SK-N-MC (cell line): ENCODE data around the gene ZBED1.

Experiments used
- EZH2 ChIP-seq: fragments of 200-600 bp; sonication (generic); IDR thresholded peaks from one replicate; pipeline ENCODE4 v1.6.1; 2017; ENCODE audit warnings: antibody characterized with exemption
- FOXP2 ChIP-seq: optimal IDR thresholded peaks from 2 replicates; pipeline ENCODE3; 2011; ENCODE audit warnings: mild to moderate bottlenecking, moderate library complexity; ENCODE audit not compliant: insufficient read depth; ENCODE audit errors: extremely low read length, control extremely low read depth
- POLR2AphosphoS5 ChIP-seq: IDR thresholded peaks from 2 replicates; pipeline ENCODE4 v1.6.1; 2012; ENCODE audit warnings: mild to moderate bottlenecking, low read depth, low read length, borderline replicate concordance

DNA sequence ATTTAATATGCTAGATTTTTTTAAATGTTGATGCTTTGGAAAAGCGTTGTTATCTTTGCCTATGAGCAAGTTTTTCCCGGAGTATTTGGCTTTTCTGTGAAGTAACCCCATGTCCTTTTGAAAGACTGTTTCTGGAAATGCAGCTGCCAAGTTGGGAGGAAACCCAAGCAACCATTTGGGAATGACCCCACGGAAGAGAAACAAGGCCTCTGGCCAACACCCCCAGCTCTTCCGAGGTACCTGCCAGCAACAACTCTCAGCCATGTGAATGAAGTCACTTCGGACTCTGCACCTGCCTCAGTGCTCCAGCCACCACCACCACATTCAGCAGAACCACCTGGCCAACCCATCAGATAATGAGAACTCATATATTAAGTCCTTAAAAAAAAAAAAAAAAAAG is 36.2 kb upstream of the ZBED1 start:
- TF ChIP-seq POLR2AphosphoS5 (no peak), EZH2 (no peak), FOXP2 (no peak)
